Left cardiac atrium (tissue), 4 donors: Measurements from ENCODE around the gene CSTPP1. TPM values are rescaled to one million over a fixed set of nuclear protein-coding genes. Genes with fewer than 3 reads are reported as not detected.

ENCODE experiments used
- ATAC-seq, 2 donors: fragments of 200-7000 bp; cut with Tn5 transposase; one replicate each; pipeline ENCODE4 v1.9.1; 2020; ENCODE audit warnings: mild to moderate bottlenecking in 2 of 2, moderate library complexity in 2 of 2
- DNase-seq: peaks from one replicate; pipeline ENCODE4 v3.0.0-alpha.2; 2020
- intact Hi-C, 2 donors: fragments of 100-400 bp; cut with DNase I; formaldehyde crosslinking; loops; one replicate each; pipeline versions ENCODE4 v1.14.1 to v1.15.1; 2022 to 2023
- total RNA-seq, 2 donors: library from RNA; stranded (reverse); fragmentation: NEBNext Ultra II Directional; extraction: Animal tissue kit (Norgen Biotek cat#: 25700); gene quantifications; one replicate each; pipeline ENCODE4 v1.2.1, GENCODE V29; 2021
- donor health status: DM: no; HTN: yes; CAD: no.
- donor health status: DM: no; HTN: yes; CAD: no; lungs with severe emphysema.
- donor health status: DM: yes; HTN: yes; CAD: no.
- donor health status: Dilated cardiomyopathy.

The CSTPP1 gene
- total RNA-seq, 2 donors from 2014 or later: 11.4 to 12.3 TPM

DNA sequence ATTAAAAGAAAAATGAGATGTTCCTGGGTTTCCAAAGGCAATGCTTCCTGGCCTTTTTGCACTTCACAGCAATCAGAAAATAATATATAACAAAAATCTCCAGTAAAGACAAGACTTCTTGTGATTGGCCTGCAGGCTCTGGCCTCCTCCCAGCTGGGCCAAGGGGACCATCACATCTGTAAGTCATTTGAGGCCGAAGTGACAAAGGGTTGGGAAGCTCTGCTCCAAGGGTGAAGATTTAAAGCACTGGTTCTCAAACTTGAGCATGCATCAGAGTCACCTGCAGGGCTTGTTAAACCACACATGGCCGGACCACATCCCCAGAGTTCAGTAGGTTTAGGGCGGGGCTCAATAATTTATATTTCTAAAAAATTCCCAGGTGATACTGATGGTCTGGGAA lies 208.0 kb downstream of the CSTPP1 start:
- ATAC-seq (no peak), DNase-seq (no peak)
- intact Hi-C loops: no loop called here

DNA sequence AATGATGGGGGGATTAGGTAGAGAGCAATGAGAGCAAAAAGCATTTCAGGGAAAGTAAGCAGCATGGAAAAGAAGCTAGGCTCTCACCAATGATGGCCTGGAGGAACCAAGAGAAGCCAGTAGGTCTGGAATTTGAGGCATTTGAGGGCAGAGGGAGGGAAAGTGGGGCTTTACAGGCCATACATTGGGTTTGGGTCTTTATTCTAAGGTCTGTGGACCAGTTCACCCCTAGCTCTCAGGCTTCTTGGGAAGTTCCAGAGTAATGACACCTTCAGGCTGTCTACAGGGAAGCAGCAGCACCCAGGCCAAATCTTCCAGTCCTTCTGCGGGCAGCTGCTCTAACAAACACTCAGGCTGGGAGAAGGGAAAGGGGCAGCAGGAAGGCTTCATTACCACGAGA lies 210.7 kb downstream of the CSTPP1 start:
- intact Hi-C loops: no loop called here
- no peak for ATAC-seq
- DNase-seq: no peak

DNA sequence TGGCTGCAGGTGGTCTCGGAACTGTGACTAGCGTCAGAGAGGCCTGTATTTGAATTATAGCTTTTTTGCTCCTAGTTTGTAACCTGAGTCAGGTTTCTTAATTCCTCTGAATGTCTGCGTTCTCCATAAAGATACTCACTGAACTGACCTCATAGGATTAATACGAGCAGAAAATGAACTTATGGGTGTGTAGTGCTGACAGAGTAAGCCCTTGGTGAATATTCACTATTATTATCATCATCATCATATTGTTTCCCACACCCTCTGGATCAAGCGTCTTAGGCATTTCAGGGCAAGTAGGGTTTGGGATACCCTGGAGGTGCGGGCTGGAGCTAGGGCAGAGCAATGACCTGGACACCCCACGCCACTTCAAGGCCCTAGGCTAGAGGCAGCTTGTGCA lies 211.1 kb downstream of the CSTPP1 start:
- no peak for DNase-seq
- ATAC-seq: no peak
- intact Hi-C loops: no loop called here

DNA sequence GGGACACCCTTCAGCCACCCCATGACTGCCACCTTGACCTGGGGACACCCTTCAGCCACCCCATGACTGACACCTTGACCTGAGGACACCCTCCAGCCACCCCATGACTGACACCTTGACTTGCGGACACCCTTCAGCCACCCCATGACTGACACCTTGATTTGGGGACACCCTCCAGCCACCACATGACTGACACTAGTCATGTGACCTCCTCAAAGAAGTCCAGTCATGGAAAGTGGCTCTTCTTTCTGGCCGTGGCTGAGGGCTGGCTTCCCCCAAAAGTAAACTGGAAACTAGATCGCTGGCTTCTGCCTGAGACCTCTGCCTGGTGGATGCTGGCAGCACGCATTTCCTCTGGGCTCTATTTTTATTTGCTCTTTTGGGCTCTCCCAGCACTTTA lies 211.7 kb downstream of the CSTPP1 start:
- intact Hi-C loops: no loop called here
- ATAC-seq (no peak), DNase-seq (no peak)

DNA sequence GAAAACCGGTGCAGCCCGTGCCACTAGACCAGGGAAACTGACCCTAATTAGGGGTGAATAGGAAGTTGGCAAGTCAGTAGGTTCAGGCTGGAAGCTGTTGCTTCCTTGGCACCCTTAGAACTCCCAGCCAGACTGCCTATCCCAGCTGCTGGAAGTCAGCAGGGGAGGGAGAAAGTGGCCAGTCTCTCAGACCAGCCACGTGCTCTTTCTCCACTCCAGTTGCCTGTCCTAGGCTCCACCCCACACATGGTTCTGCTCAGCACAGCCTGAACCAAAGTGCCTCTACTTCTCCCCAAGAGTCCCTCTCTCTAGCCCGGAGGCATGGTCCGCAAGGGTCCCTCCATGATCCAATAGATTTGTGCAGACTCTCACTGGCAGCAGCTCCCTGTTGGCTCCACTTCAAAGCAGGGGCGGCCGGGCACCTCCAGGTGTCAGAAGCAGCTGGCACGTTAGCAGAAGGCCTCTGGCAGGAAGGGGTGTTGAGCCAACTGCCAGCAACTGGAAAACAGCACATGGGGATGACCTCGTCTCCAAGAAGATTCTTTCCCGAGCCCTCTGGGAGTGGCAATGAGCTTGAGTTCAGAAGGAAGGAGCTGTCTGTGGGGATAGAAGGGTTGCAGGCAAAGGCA lies 212.5 kb downstream of the CSTPP1 start:
- DNase-seq (no peak), ATAC-seq (peak; percentile 71 to 82)
- intact Hi-C loops: no loop called here

DNA sequence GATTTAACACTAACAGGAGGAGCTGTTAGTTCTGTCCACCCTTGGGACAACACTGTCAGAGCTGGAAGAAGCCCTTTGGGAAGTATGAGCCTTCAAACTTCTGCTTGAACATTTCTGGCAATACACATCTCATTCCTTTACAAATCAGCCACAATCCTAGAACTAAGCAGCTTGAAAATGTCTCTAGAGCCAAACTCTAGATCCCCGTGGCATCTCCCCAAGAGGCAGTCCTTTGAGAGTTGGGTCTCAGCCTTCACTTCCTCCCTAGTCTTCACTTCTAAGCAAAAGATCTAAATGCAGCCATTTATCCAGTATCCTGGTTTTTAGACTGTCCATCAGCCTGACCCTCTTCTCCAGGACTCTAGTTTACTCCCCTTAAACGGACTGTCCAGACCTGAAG lies 213.2 kb downstream of the CSTPP1 start:
- ATAC-seq: no peak
- no peak for DNase-seq
- intact Hi-C loops: loop anchor here in 1 of 2 donors (5.0 kb wide), 1 partner anchor 262 kb away; no protein-coding TSS in a partner anchor

DNA sequence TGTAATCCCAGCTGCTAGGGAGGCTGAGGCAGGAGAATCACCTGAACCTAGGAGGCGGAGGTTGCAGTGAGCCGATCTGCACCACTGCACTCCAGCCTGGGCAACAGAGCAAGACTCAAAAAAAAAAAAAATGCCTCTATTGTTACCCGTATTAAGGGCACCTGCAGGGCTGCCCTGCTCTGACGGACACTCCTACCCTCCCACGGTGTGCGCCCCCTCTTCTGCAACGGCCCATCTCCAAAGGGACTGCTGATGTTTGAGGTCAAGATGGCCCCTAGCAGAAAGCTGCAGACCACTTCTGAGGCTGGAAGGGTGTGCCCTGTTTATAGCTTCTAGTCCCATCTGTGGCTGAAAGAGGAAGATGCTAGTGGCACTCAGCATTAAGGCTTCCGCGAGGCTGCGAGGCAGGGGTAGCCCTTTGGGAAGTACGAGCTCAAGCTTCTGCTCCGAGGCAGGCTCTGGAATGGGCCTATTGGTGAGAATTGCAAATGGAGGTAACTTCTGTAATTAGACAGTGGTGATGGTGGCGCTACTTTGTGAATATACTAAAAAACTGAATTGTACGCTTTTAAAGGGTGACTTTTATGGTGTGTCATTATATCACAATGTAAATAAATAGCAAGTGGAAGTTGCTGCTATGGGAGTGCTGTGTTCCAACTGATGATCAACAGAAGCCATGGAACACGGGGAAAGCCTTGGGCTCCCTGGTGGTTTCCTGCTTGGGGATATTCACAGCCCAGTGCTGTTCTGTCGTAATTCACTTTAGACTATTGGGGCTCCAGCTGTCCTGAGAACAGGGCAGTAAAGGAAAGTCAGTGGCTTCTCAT lies 215.8 kb downstream of the CSTPP1 start:
- no peak for DNase-seq
- ATAC-seq: no peak
- intact Hi-C loops: loop anchor here (2.0 to 5.0 kb wide), 2 partner anchors 264 to 265 kb away; no protein-coding TSS in a partner anchor

DNA sequence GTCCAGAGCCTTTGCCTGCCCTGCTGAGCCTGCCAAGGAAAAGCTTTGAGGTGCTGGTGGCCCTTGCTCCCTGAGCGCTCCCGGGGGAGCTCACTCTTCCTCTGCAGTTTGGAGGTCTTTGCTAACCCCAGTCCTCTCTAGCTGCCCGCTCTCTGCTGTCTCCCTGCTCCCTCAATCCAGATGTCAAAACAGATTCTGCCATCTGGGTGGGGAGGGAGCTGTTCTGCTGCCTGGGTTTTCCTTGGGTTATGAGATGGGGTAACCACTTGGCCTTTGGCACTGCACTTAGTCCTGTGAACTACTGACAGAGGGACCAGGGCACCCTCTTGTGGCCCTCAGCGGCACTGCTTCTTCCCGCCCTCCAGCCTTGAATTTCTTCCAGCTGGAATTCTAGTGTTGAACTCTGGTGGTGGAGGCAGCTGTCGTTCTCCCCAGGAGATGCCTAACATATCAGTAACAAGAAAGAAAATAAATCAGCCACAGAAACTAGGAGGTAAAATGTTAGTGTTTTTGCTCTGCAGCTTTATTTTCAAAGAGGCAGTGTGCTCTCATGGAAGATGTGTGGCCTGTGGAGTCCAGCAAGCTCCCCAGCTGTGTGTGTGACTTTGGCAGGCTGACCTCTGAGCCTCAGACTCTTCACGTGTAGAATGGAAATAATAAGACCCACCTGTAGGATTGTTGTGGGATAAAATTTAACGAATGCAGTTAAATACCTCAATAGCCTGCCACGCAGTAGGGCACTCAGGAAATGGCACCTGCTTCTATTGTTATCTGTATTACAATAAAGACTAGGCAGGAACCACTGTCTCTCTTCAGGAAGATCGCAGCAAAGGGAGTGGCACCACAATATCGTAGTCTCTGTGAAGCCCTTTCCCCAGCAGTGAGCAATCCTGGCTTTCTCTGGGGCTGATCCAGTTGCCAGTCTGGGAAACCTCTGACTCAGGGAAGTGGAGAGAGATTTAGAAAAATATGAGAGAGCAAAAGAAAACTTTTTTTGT lies 216.7 kb downstream of the CSTPP1 start:
- ATAC-seq (peak; percentile 76 to 79), DNase-seq (peak; percentile 78)
- intact Hi-C loops: loop anchor here (2.0 to 5.0 kb wide), 2 partner anchors 264 to 266 kb away; no protein-coding TSS in a partner anchor

DNA sequence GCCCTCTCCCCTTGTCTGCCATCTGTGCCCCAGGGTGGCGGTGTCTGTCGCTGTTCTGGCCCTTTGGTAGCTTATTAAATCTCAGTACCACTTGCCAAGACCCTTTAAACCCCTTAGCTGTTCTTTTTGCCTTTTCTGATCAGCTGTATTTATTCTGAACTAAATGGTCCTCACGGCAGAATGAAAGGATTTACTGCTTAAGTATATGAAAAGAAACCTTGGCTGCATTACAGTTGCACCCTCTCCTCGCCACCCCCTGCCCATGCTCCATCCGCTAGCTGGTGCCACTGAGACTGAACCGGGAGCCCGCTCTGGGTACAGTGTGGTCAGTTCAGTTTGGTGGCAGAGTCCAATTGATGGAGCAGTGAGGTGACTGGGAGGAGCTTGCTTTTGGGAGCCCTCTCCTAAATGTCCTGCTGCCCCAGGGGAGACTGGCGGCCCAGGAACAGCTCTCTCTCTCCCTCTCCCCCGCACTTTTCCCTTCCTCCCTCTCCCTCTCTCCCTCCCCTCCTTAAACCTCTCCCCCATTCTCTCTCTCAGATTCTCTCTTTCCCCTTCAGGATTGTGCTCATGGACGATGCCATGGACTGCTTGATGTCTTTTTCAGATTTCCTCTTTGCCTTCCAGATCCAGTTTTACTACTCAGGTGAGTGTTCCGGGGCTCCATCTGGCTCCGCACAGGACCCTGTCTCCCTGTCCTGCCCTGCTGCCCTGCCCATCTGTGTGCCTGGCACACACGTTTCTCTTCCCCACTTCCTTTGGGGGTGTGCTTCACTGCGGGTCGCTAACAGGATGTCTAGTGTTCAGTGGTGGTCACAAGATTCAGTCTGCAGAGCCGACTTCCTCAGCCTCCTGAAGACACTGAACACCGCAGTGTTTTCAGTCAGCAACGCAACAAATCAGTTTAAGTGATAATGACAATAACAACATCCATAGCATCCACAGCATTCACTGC lies 218.3 kb downstream of the CSTPP1 start:
- intact Hi-C loops: loop anchor here in 1 of 2 donors (5.0 kb wide), 1 partner anchor 268 kb away; no protein-coding TSS in a partner anchor
- no peak for DNase-seq
- no peak for ATAC-seq

DNA sequence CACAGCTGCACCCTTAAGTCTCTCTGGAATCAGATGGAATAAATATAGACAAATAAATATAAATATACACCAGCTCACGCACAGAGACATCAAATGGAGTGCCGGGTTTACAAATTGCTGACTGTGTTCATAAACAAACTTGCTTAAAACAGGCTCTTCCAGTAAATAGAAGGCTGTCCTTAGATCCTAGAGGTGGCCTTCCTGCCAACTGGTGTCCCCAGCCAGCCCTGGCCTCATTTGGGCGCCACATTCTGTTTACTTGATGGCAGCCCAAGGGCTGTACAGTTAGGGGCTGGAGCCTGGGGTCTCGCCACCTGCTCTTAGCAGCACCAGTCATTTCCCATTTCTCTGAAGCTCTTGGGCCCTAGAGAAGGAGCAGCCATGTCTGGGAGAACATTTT lies 219.3 kb downstream of the CSTPP1 start:
- no peak for ATAC-seq
- no peak for DNase-seq
- intact Hi-C loops: no loop called here

DNA sequence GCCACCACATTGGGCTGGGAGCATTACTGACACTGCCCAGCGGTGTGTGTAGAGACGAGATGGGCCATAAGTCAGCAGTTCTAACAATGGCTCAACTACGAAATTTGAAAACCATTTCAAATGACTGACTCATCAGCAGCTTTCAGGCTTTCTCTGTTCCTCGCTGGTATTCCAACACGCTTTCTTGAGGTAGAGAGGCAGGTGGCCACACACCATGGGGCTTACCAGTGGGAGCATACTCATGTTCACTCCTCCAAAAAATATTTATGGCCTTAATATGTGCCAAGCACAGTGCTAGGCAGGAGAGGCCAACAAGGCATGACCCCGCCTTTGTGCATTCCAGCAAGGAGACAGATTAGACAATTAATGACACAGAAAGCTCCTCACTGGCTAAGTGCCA lies 219.8 kb downstream of the CSTPP1 start:
- no peak for ATAC-seq
- no peak for DNase-seq
- intact Hi-C loops: no loop called here

DNA sequence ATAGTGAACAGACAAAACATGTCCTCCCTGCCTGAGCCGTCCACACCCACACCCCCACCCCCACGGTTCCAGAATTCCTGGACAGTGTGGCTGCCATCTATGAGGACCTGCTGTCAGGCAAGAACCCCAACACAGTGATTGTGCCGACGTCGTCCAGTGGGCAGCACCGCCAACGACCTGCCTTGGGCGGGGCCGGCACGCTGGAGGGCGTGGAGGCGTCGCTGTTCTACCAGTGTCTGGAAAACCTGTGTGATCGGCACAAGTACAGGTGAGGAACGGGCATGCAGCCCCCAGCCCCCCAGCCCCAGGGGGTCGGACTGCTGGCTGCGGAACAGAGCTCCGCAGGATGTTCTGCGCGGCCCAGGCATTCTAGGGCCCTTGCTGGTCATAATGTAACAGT lies 220.4 kb downstream of the CSTPP1 start:
- intact Hi-C loops: no loop called here
- ATAC-seq (no peak), DNase-seq (no peak)

DNA sequence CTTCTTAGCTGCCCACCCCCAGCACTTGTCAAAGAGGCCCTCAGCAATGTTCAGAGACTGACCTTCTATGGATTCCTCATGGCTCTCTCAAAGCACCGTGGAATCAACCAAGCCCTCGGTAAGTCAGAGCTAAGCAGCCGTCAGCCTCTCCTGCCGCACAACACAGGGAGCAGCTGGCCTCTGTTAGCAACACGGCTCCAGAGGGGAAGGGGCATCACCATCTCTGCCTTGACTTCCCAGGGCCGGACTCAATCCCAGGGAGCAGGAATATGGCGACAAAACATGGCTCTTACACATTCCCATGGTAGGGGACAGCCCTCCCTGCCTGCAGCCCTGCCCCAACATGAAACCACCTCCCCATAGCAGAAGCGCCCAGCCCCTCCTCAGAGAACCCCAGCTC lies 221.2 kb downstream of the CSTPP1 start:
- intact Hi-C loops: no loop called here
- no peak for ATAC-seq
- no peak for DNase-seq

DNA sequence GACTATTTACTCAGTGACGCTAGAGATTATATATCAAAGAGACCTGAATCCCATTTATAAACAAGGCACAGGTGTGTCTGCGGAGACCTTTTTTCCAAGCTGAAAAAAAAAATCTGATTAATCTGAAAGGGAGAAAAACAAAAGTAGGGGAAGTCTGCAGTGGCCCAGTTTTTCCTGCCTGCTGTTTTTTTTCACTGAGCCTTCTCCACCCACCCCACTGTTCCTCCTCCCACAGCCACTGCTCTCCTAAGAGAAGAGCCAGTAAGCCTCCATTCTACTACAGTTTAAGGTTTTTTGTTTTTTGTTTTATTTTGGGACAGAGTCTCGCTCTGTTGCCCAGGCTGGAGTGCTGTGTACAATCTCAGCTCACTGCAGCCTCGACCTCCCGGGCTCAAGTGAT lies 221.7 kb downstream of the CSTPP1 start:
- DNase-seq: no peak
- intact Hi-C loops: no loop called here
- no peak for ATAC-seq

DNA sequence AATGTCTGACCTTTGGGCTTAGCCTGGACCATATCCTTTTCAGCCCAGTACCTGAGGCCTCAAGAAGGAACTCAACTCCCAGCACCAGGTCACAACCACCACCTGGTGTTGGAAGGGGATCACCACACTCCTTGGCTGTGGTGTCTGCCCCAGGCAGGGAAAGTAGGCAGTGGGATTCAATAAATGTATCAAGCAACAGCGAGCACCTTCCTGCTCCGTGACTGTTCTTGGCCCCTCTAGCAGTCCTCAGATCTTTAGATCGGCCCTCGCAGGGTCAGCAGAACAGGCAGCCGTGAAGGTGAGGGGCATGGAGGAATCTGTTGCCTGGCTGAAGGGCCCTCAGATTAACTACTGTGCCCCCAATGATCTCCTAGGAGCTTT lies 224.2 kb downstream of the CSTPP1 start:
- DNase-seq (no peak), ATAC-seq (peak in 1 of 2 donors; percentile 5)
- intact Hi-C loops: no loop called here

DNA sequence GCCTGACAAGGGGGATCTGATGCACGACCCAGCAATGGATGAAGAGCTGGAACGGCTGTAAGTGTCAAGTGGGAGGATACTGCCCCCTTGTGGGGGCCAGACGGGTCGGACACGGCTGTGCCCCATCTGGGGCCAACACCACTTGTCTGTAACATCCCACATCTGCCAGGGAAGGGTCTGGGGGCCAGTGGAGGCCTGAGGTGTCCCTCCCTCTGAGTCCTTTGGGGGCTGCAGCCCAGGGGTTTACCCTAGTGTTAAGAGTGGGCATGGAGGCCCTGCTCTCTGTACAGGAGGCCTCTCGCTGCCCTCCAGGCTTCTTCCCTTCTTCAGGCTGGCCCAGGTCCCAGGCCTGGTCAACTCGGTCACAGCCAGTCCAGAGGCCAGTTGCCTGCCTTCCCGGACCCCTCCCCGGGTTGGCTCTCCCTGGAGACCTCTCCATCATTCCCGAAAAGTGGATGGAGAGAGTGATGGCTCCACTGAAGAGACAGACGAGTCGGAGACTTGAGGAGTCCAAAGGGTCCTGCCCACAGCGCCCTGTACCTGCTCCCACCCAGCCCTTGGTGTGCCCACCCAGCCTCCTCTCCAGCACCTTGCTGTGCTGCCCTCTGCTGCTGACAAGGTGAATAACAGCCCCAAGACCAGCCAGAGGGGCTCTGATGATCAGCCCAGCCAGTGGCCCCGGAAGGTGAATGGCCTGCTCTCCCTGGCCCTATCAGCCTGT lies 224.7 kb downstream of the CSTPP1 start:
- ATAC-seq (peak; percentile 71 to 75), DNase-seq (peak; percentile 69)
- intact Hi-C loops: no loop called here

DNA sequence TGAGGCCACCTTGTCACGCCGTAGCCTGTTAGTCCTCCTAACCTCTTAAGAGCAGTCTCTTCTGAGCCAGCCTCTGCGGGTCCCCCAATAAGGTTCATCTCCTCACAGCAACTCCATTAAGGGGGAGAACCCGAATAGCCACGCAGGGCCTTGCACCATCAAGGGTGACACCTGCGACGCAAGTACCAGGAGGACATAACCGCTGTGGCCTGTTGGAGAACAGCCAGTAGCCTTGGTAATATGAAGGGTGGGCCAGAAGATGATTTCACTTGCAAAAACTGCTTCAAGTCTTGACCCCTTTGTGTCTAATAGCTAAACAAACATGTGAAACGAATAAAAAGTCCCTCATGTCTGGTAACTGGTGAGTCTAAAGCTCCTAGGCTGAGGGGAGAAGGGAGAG lies 225.3 kb downstream of the CSTPP1 start:
- intact Hi-C loops: no loop called here
- no peak for DNase-seq
- no peak for ATAC-seq

DNA sequence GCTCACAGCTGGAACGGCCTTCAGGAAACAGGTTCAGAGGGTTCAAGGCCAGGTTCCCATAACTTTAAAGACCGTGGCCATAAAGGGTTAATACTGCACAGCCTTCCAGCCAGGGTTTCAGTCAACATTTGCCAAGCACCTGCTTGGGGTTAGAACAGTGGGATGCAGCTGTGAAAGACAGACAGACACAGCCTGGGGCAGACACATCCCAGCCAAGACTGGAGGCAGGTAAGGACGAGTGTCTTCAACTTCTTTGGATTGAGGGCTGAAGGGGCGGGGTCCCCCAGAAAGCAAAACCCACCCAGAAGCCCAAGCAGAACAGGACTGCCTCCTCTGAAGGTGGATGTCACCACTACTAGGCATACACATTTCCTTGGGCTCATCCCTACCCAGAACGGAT lies 225.9 kb downstream of the CSTPP1 start:
- no peak for DNase-seq
- intact Hi-C loops: no loop called here
- ATAC-seq: no peak
